SU-DHL-6 (cell line): ENCODE measurements around the gene CCDC136.

Experiments used
- EZH2phosphoT487 ChIP-seq: fragments of 200-600 bp; sonication (generic), shearing (Covaris generic); conservative IDR thresholded peaks from 2 replicates; pipeline ENCODE4 v1.6.1; 2018; ENCODE audit warnings: mild to moderate bottlenecking, antibody characterized with exemption, low read length, moderate library complexity, mixed read lengths
- TF ChIP-seq, protein P1 (sequence below): fragments of 200-600 bp; sonication (generic); IDR thresholded peaks from one replicate; pipeline ENCODE4 v1.5.1; 2017; ENCODE audit warnings: antibody characterized with exemption, mild to moderate bottlenecking, low read length, moderate library complexity; ENCODE audit not compliant: insufficient read depth, poor library complexity, severe bottlenecking

DNA sequence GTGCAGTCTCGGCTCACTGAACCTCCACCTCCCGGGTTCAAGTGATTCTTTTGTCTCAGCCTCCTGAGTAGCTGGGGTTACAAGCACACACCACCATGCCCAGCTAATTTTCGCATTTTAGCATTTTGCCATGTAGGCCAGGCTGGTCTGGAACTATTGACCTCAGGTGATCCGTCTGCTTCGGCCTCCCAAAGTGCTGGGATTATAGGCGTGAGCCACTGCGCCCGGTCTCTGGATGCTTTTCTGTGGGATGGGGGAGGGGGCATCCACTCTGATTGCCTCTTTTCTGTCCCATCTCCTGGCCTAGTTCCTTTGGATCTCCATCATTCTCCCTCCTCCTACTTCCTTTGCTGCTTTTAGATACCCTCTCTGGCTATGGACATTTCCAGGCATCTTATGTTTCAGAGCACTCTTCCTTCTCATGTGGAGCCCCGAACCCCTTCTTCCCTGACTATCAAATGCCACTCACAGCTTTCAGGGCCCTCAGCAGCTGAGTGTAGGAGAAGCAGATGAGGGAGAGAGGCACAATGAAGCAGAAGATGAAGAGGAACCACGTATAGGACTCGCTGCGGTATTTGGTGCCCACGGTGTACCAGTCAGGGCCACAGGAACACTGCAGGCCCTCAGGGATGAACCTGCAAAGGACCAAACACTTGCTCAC lies 17.6 kb upstream of the CCDC136 start:
- TF ChIP-seq, protein P1, sequence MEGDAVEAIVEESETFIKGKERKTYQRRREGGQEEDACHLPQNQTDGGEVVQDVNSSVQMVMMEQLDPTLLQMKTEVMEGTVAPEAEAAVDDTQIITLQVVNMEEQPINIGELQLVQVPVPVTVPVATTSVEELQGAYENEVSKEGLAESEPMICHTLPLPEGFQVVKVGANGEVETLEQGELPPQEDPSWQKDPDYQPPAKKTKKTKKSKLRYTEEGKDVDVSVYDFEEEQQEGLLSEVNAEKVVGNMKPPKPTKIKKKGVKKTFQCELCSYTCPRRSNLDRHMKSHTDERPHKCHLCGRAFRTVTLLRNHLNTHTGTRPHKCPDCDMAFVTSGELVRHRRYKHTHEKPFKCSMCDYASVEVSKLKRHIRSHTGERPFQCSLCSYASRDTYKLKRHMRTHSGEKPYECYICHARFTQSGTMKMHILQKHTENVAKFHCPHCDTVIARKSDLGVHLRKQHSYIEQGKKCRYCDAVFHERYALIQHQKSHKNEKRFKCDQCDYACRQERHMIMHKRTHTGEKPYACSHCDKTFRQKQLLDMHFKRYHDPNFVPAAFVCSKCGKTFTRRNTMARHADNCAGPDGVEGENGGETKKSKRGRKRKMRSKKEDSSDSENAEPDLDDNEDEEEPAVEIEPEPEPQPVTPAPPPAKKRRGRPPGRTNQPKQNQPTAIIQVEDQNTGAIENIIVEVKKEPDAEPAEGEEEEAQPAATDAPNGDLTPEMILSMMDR, result no peak
- no peak for TF ChIP-seq EZH2phosphoT487
